ENCODE measurements around the gene DNAJB8.

DNA sequence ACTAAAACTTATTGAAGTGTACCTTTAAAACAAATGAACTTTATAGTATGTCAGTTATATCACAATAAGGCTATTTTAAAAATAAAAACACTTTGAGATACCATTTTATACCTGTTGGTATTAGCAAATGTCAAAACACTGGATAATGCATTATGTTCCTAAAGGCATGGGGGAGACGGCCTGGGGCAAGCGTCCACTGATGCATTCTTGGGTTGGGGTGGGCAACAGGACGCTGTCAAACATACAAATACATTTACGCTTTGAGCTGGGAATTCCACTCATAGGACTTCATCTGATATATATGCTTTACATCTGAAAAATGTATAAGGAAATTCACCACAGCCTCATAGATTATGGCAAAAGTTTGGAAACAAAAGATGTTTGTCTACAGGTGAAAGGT is 33.9 kb upstream of the DNAJB8 start:
- no peak for TF ChIP-seq EZH2phosphoT487 (IDR thresholded peaks at IDR 0.05; ENCODE audit: borderline replicate concordance, low read depth, low read length)
- TF ChIP-seq, protein P1, sequence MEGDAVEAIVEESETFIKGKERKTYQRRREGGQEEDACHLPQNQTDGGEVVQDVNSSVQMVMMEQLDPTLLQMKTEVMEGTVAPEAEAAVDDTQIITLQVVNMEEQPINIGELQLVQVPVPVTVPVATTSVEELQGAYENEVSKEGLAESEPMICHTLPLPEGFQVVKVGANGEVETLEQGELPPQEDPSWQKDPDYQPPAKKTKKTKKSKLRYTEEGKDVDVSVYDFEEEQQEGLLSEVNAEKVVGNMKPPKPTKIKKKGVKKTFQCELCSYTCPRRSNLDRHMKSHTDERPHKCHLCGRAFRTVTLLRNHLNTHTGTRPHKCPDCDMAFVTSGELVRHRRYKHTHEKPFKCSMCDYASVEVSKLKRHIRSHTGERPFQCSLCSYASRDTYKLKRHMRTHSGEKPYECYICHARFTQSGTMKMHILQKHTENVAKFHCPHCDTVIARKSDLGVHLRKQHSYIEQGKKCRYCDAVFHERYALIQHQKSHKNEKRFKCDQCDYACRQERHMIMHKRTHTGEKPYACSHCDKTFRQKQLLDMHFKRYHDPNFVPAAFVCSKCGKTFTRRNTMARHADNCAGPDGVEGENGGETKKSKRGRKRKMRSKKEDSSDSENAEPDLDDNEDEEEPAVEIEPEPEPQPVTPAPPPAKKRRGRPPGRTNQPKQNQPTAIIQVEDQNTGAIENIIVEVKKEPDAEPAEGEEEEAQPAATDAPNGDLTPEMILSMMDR (conservative IDR thresholded peaks at IDR 0.05; ENCODE audit: low read length), result no peak
